GM12864 (cell line): ENCODE measurements around the gene GMDS.

Source experiments
- DNase-seq: peaks from one replicate; pipeline ENCODE4 v3.0.0-alpha.2; 2011; ENCODE audit warnings: low read depth
- H3K4me3 ChIP-seq: 2 replicates; pipeline ENCODE4 v1.5.1; 2011; ENCODE audit warnings: mild to moderate bottlenecking, low read depth, low read length, control low read depth
- CTCF ChIP-seq: IDR thresholded peaks from 2 replicates; pipeline ENCODE4 v1.5.1; 2011; ENCODE audit warnings: low read depth, mild to moderate bottlenecking, moderate library complexity, low read length, control low read depth, inconsistent platforms; ENCODE audit errors: missing control alignments

The GMDS gene

GRCh38 chr6:1600063-1600763, 645.2 kb downstream of the GMDS start:
- no peak overlapping the region for H3K4me3 ChIP-seq
- no peak for DNase-seq

GRCh38 chr6:1599469-1599868, 645.9 kb downstream of the GMDS start:
- no peak overlapping the region for H3K4me3 ChIP-seq
- DNase-seq: no peak
- TF ChIP-seq CTCF: no peak

More at GRCh38 chr6:1600063-1600763, 645.2 kb downstream of the GMDS start:
- TF ChIP-seq CTCF: no peak

- no peak for TF ChIP-seq CTCF
- no peak for DNase-seq
- H3K4me3 ChIP-seq: no peak overlapping the region
Measured at GRCh38 chr6:1598886-1599285, 646.5 kb downstream of the GMDS start.

- DNase-seq: no peak
- no peak for TF ChIP-seq CTCF
- no peak overlapping the region for H3K4me3 ChIP-seq
Measured at GRCh38 chr6:1598433-1598832, 647.0 kb downstream of the GMDS start.

- no peak overlapping the region for H3K4me3 ChIP-seq
- no peak for DNase-seq
- no peak for TF ChIP-seq CTCF
Measured at GRCh38 chr6:1597924-1598323, 647.5 kb downstream of the GMDS start.

GRCh38 chr6:1597121-1597744, 648.2 kb downstream of the GMDS start:
- TF ChIP-seq CTCF: no peak
- no peak overlapping the region for H3K4me3 ChIP-seq
- no peak for DNase-seq
